Measurements from ENCODE around the gene TSR3.

TSR3 gene

GRCh38 chr16:1377406-1378010 lies 25.8 kb upstream of the TSR3 start:
- no peak for DNase-seq (ENCODE audit: low spot score)

- DNase-seq (ENCODE audit: low spot score) = no peak
Observed at GRCh38 chr16:1375741-1376410, 24.2 kb upstream of the TSR3 start.

GRCh38 chr16:1375298-1375640 lies 23.6 kb upstream of the TSR3 start:
- DNase-seq (ENCODE audit: low spot score) = no peak

DNA sequence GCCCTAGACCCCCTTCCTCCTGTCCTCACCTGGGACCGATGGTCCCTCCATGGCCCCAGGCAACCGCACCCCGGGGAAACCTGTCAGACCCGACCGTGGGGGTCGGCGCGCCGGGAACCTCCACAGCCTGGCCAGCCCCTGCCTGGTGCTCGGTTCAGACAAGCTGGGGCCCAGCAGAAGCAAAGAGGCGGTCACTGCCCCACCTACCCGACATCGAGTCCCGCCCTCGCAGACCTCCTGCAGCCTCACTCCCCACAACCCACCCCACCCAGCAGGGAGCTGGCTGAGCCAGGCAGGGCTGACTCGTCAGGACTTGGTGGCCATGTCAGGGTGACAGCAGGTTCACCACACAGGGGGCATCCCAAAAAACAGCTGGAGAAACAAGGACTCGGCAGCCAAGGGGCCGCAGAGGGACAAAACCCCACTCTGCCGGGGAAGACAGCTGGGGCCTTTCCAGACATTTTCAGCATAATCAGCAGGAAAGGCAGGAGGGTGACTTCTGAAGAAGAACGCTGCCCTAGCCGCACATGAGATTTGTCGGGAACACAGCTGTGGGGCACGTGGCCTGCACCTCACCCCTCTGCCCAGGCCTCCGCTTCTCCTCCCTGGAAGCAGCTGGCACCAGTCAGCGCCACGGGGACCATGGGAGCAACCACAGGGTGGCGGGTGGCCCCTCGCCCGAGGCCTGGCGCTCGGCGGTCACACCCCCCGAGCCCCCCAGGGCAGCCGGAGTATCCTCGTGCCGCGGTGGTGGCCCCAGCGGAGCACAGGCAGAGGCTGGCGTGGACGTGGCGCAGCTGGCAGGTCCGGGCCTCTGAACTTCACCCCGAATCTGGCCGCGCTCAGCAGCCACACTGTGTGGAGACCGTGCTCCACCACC lies 23.0 kb upstream of the TSR3 start:
- no peak for DNase-seq (ENCODE audit: low spot score)

- no peak for DNase-seq (ENCODE audit: low spot score)
Observed at GRCh38 chr16:1372292-1372950, 20.7 kb upstream of the TSR3 start.

- no peak for DNase-seq (ENCODE audit: low spot score)
Observed at GRCh38 chr16:1371054-1371978, 19.6 kb upstream of the TSR3 start.

GRCh38 chr16:1367486-1368174 lies 16.0 kb upstream of the TSR3 start:
- DNase-seq (ENCODE audit: low spot score) = no peak

GRCh38 chr16:1366712-1367299 lies 15.1 kb upstream of the TSR3 start:
- DNase-seq (ENCODE audit: low spot score) = no peak

DNA sequence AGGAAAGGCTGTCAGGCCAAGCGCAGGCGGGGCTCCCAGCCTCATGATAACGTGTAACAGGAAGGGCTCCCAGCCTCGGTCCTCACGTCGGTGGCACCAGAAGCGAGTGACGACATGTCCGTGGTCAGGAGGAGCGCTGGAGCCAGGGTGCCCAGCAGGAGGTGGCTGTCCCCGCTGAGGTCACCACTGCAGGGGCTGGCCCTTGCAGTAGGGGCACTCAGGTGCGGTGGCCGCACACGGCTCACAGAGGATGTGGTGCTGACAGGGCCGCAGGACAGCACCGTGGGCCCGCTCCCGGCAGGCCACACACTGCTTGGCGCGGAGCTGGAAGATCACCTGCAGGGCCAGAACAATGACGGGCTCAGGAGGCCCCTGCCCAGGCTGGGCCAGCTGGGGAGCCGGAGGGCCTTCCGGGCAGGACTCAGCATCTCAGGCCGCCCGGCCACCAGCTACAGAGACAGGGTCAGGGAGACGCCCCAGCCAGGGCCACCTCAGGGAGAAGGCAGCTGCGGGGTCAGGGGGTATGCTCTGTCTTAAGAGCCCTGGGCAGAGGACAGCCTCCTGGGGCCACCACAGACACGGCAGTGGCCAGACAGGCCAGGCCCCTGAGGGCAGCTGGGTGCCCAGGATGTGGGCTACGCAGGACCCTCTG lies 14.5 kb upstream of the TSR3 start:
- no peak for DNase-seq (ENCODE audit: low spot score)

DNA sequence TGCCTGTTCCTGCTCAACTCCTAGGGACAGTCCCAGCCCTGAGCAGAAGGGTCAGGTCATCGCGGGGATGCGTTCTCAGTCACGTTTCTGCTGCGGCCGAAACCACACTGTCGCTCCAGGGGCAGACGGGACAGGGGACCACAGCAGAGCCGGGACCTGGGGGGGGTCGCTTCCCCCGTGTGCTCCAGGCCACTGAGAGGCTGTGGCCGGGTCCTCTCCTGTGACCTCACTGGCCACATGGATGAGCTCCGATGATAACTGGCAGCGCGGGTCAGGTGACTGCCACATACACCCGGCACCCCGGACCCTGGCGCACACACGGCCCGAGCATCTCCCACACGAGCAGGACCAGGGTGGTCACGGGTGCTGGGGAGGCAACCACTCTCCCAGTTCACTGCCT lies 12.8 kb upstream of the TSR3 start:
- no peak for DNase-seq (ENCODE audit: low spot score)

DNA sequence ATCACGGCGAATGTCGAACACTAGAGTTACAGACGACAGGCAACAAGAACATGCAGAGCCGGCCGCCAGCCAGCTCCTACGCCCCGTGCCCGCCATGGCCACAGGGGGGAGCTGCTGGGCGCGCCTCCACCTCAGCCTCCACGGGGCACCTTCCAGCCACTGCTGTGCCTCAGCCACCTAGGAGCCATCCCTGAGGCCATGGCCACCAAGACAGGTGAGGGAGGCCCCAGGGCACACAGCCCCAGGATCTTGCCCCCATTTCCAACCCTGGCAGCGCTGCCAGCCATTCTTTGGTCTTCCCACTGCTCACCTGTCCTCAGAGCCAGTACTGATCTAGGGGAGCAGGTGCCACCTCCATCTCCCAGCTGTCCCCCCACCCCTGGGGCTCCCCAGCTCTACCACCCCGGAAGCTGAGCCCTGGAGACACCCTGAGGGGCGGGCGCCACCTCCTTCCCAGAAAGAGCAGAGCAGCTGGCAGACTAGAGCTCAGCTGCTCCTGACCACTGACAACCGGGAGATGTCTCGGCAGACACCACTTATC lies 11.9 kb upstream of the TSR3 start:
- peak; percentile 40 for DNase-seq (ENCODE audit: low spot score)

DNA sequence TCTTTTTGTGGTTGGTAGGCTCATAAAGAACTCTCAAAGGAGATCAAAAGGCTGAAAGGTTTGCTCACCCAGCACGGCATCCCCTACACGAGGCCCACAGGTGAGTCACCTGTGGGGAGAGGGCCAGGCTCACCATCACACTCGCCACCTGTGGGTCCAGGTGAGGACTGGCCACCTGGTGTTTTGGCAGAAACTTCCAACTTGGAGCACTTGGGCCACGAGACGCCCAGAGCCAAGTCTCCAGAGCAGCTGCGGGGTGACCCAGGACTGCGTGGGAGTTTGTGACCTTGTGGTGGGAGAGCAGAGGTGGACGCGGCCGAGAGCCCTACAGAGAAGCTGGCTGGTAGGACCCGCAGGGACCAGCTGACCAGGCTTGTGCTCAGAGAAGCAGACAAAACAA lies 11.1 kb upstream of the TSR3 start:
- no peak for DNase-seq (ENCODE audit: low spot score)

DNA sequence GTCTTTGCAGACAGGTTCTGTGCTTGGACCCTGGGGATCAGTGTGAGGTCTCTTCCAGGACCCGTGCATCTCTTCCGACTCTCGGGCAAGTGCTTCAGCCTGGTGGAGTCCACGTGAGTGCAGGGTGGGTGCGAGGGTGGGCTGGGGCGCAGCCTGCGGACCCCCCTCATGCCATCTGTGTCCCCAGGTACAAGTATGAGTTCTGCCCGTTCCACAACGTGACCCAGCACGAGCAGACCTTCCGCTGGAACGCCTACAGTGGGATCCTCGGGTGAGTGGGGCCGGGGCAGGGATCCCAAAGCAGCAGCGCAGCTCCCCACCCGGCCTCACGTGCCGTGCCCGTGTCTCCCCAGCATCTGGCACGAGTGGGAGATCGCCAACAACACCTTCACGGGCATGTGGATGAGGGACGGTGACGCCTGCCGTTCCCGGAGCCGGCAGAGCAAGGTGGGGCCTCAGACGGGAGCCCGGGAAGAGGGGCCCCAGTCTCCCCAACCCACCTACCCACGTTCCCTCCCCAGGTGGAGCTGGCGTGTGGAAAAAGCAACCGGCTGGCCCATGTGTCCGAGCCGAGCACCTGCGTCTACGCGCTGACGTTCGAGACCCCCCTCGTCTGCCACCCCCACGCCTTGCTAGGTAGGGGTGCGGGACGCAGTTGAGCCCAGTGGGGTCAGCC lies 10.1 kb upstream of the TSR3 start:
- DNase-seq (ENCODE audit: low spot score) = no peak

- DNase-seq (ENCODE audit: low spot score) = no peak
Observed at GRCh38 chr16:1357906-1358566, 6.4 kb upstream of the TSR3 start.

DNA sequence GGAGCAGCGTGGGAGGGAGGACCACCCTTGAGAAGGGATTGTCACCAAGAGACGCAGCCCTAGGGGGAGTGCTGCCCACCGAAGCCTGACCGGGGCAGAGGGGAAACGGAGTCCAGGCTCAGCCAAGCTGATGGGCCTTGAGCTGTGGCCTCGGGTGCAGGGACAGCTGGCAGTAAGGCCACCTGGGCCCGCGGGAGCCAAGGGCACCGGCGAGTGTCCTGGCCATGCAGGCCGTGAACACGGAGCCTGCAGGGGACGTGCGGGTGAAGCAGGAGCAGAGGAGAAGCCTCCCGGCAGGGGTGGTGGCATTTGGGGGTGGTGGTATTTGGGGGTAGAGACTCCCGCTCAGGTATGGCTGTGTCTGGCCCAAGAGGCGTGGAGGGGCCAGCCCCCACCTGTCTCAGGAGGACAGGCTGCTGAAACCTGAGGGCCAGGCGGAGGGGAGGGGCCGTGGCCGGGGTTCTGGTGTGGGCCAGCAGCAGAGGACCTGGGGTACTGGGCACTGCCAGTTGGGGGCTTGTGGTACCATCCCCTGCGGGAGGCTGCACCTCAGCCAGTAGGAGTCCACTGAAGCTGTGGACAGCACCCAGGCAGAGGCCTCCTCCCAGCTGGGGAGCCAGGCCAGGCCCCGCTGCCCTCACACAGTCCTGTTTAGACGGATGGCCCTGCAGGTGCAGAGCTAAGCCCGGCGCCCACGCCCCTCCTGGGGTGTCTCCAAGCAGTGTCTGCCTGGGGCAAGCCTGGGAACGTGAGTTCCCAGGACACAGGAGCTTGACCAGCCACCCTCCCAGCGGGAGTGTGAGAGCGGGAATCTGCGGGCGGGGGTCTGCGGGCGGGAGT lies 4.6 kb upstream of the TSR3 start:
- no peak for DNase-seq (ENCODE audit: low spot score)

DNA sequence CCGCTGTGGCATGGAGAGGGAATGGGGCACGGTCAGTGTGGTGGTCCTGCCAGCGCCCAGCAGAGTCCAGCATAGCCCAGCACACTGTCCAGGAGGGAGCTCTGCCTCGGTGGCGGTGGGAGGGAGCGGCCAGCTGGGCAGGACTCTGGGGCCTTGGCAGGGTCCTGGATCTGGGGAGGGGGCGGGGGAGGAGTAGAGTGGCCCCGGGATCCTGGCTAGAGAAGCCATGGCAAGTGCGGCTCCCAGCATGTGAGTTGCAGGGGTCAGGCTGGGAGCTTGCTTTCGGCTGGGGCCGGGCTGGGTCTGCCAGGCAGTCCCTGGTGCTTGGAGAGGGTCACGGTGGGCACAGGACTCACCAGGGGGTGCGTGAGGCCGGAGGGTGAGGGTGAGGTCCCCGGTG lies 3.9 kb upstream of the TSR3 start:
- no peak for DNase-seq (ENCODE audit: low spot score)

DNA sequence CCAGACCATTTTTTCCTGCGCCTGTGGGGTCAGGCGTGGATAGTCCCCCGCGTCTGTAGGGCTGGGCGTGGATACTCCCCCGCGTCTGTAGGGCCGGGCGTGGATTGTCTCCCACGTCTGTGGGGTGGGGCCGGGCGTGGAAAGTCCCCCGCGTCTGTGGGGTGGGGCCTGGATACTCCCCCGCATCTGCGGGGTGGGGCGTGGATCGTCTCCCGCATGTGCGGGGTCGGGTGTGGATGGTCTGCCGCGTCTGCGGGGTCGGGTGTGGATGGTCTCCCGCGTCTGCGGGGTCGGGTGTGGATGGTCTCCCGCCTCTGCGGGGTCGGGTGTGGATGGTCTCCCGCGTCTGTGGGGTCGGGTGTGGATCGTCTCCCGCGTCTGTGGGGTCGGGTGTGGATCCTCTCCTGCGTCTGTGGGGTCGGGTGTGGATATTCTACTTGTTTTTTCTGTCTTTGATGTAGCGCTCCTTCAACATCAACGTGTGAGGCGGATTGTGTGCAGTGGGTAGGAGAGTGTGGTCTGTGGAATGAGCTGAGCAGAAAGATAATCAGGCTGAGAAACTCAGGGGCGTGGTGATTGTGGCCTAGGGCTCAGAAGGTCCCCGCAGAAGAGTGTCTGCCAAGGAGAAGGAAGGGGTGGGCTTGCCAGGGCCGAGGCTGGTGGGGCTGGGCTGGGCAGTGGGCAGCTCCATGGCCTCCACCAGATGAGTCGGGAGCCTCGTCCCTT lies 3.3 kb upstream of the TSR3 start:
- DNase-seq (ENCODE audit: low spot score) = no peak
